ENCODE results near the gene ADAMTS2. TPM values are rescaled to one million over a fixed set of nuclear protein-coding genes. Genes with fewer than 3 reads are reported as not detected.
A peak's percentile ranks its signal among the peaks of the same experiment; 100 is the strongest.

The ADAMTS2 gene
- total and polyA plus RNA-seq, 11 donors: 1.1 to 23.0 (median 5.5) TPM

DNA sequence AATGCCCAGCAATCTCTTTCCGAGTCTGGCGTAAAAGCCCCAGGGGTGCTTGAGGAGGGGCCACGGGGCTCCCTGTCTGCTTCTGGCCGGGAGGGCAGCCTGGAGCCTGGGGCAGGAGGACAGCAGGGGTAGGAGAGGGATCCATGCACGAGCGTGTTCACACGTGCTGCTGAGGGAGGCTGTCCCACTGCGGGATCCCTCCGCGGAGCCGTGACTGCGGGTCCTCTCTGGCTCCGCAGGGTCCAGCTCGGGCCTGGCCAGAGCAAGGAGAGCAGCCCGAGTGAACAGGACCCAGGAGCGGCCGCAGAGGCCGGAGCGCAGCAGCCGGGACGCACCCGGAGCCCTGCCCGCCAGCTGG is 206.7 kb downstream of the ADAMTS2 start:
- intact Hi-C loops (cut with DNase I): no loop called here
- ATAC-seq: no peak

GRCh38 chr5:179137643-179138567 is 207.4 kb downstream of the ADAMTS2 start:
- H3K27me3 ChIP-seq: no peaks in the 10 kb centered on the region
- no peak for ATAC-seq
- no peak overlapping the region for H3K4me3 ChIP-seq
- H3K36me3 ChIP-seq: no peaks in the 10 kb centered on the region
- no peaks in the 10 kb centered on the region for H3K9me3 ChIP-seq
- intact Hi-C loops (cut with DNase I): no loop called here
- TF ChIP-seq POLR2A (IDR thresholded peaks at IDR 0.05): no peak
- TF ChIP-seq, protein P1, sequence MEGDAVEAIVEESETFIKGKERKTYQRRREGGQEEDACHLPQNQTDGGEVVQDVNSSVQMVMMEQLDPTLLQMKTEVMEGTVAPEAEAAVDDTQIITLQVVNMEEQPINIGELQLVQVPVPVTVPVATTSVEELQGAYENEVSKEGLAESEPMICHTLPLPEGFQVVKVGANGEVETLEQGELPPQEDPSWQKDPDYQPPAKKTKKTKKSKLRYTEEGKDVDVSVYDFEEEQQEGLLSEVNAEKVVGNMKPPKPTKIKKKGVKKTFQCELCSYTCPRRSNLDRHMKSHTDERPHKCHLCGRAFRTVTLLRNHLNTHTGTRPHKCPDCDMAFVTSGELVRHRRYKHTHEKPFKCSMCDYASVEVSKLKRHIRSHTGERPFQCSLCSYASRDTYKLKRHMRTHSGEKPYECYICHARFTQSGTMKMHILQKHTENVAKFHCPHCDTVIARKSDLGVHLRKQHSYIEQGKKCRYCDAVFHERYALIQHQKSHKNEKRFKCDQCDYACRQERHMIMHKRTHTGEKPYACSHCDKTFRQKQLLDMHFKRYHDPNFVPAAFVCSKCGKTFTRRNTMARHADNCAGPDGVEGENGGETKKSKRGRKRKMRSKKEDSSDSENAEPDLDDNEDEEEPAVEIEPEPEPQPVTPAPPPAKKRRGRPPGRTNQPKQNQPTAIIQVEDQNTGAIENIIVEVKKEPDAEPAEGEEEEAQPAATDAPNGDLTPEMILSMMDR (IDR thresholded peaks at IDR 0.05): no peak
- 80 to 89% (median 84%) methylated on average over 23 to 33 of the region's 33 CpGs for WGBS, 4 donors
- no peaks in the 10 kb centered on the region for H3K4me1 ChIP-seq
- no peak overlapping the region for H3K27ac ChIP-seq
- DNase-seq: peak in 1 of 5 donors; percentile 48

More for the DNA sequence above, 206.7 kb downstream of the ADAMTS2 start:
- Histone ChIP-seq H3K4me1 (no peaks in the 10 kb centered on the region), H3K27ac (no peak overlapping the region), H3K9me3 (no peaks in the 10 kb centered on the region), H3K4me3 (no peak overlapping the region), H3K27me3 (no peaks in the 10 kb centered on the region), H3K36me3 (no peaks in the 10 kb centered on the region)
- peak in 1 of 5 donors; percentile 52 for DNase-seq
- WGBS, 4 donors: 78 to 84% (median 79%) methylated on average over 19 to 23 of the region's 23 CpGs
- TF ChIP-seq POLR2A (IDR thresholded peaks at IDR 0.05): no peak
- TF ChIP-seq, protein P1 (IDR thresholded peaks at IDR 0.05): no peak

GRCh38 chr5:179137016-179137642 is 208.1 kb downstream of the ADAMTS2 start:
- no peak overlapping the region for H3K4me3 ChIP-seq
- H3K9me3 ChIP-seq: no peaks in the 10 kb centered on the region
- 73 to 81% (median 76%) methylated on average over 9 to 13 of the region's 13 CpGs for WGBS, 4 donors
- H3K27me3 ChIP-seq: no peaks in the 10 kb centered on the region
- no peaks in the 10 kb centered on the region for H3K4me1 ChIP-seq
- H3K27ac ChIP-seq: no peak overlapping the region
- H3K36me3 ChIP-seq: no peaks in the 10 kb centered on the region
- TF ChIP-seq, protein P1 (IDR thresholded peaks at IDR 0.05): no peak
- TF ChIP-seq POLR2A (IDR thresholded peaks at IDR 0.05): no peak
- intact Hi-C loops (cut with DNase I): no loop called here
- DNase-seq: peak in 1 of 5 donors; percentile 31
- no peak for ATAC-seq
